GM10266 (cell line): ENCODE measurements around the gene RAMP3.

ENCODE experiments used
- DNase-seq: peaks from one replicate; pipeline ENCODE4 v3.0.0; 2012; ENCODE audit errors: extremely low spot score
- TF ChIP-seq, protein P1 (sequence below): IDR thresholded peaks from 2 replicates; pipeline ENCODE4 v1.5.1; 2012; ENCODE audit warnings: mild to moderate bottlenecking, low read depth; ENCODE audit not compliant: control insufficient read depth, insufficient read depth; ENCODE audit errors: missing control alignments

RAMP3 gene

GRCh38 chr7:45186261-45186813 is 28.7 kb downstream of the RAMP3 start:
- TF ChIP-seq, protein P1, sequence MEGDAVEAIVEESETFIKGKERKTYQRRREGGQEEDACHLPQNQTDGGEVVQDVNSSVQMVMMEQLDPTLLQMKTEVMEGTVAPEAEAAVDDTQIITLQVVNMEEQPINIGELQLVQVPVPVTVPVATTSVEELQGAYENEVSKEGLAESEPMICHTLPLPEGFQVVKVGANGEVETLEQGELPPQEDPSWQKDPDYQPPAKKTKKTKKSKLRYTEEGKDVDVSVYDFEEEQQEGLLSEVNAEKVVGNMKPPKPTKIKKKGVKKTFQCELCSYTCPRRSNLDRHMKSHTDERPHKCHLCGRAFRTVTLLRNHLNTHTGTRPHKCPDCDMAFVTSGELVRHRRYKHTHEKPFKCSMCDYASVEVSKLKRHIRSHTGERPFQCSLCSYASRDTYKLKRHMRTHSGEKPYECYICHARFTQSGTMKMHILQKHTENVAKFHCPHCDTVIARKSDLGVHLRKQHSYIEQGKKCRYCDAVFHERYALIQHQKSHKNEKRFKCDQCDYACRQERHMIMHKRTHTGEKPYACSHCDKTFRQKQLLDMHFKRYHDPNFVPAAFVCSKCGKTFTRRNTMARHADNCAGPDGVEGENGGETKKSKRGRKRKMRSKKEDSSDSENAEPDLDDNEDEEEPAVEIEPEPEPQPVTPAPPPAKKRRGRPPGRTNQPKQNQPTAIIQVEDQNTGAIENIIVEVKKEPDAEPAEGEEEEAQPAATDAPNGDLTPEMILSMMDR = no peak
- DNase-seq = no peak

- TF ChIP-seq, protein P1 = no peak
- DNase-seq = no peak
Measured at GRCh38 chr7:45187089-45187945, 29.7 kb downstream of the RAMP3 start.

DNA sequence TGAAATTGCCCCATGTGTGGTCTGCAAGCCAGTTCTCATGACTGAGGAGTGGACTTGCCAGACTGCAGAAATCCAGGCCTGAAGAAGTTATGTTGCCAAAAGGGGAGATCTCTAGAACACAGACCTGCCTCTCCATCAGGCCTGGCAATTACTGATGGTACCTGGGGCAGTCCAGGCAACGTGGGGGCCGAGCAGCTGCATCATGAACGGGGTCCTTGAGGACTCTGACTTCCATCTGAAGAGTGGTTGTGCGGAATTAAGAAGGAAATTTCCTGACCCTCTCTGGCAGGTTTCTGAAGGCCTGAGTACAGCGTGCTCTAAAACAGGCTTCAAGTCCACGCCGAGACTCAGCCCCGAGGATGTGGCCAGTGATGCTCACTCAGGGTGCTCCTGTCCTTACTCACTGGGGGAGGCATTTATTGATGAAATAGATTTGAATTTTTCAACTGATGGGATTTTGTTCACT is 30.4 kb downstream of the RAMP3 start:
- DNase-seq = no peak
- TF ChIP-seq, protein P1 = no peak

DNA sequence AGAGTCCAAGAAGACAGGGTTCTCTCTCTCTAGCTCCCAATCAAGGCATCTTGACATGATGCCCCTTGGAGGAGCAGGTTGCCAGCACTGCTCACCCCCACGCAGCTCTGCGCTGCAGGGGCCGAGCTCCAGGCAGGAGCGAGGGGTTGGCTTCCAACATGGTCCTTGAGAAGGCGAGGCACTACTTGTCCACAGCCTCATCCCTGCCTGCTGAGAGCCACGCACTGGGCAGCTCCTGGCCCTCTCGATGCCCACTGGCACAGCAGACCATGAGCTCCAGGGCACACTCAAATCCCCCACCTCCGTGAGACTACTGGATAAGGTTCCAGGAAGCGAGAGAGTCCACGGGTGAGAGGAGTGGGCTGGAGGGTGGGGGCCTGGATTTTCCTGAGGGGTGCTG is 31.1 kb downstream of the RAMP3 start:
- TF ChIP-seq, protein P1 = no peak
- DNase-seq = no peak

- no peak for DNase-seq
- TF ChIP-seq, protein P1 = no peak
Measured at GRCh38 chr7:45189151-45189970, 31.8 kb downstream of the RAMP3 start.

DNA sequence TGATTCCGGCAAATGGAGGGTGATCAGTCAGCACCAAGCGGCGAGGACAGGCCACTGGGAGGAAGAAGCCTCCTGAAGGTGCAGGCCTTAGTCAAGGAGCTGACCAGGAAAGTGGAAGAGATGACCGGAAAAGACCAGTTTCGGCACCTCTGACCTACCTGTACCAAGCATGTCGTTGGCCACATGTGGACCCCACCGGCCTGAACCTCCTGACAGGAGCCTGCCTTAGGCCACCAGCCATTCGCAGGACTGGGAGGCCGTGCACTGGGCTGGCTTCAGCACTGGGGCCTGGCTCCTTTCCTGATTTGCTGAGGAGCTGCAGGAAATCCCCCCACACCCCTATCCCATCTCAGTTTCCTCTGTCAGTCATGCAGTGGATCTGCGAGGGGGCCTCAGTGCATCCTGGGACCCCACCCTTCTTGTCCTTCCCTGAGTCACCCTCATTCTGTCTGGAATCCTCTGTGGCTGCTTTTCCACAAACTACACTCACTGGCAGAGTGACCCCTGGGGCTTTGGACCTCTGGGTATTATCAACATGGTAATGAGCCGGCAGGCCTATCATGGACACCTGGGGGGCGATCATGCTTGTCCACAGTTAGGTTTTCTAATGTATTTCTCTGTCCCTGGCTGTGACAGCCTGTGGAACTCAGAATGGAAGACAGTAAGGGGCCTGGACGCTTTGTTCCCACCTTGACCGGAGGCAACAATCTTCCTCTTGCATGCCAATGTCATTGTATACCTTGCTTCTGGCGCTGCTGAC is 33.0 kb downstream of the RAMP3 start:
- TF ChIP-seq, protein P1 = no peak
- DNase-seq = no peak
